PFSK-1 (cell line): ENCODE measurements around the gene KCNK3.

Experiments
- FOXP2 ChIP-seq: optimal IDR thresholded peaks from 2 replicates; pipeline ENCODE3; 2011; ENCODE audit warnings: borderline replicate concordance, control low read depth, inconsistent platforms; ENCODE audit not compliant: insufficient read depth; ENCODE audit errors: extremely low read length, extremely low read depth
- POLR2AphosphoS5 ChIP-seq: IDR thresholded peaks from 2 replicates; pipeline ENCODE4 v1.6.1; 2012; ENCODE audit warnings: low read depth, mild to moderate bottlenecking, control low read depth, low read length, moderate library complexity
- SIN3A ChIP-seq: IDR thresholded peaks from 2 replicates; pipeline ENCODE4 v1.6.1; 2012; ENCODE audit warnings: mild to moderate bottlenecking, low read length, moderate library complexity, borderline replicate concordance; ENCODE audit not compliant: insufficient read depth
- TAF1 ChIP-seq: IDR thresholded peaks from 2 replicates; pipeline ENCODE4 v1.6.1; 2012; ENCODE audit warnings: low read length, control low read depth, borderline replicate concordance; ENCODE audit not compliant: insufficient read depth
- TF ChIP-seq, protein P1 (sequence below), 2 experiments: IDR thresholded peaks; 2 replicates each; pipeline versions ENCODE4 v1.6.1 to v1.8.0; 2011 to 2012; ENCODE audit warnings: low read depth in 2 of 2, low read length in 2 of 2, control low read depth in 1 of 2, inconsistent platforms in 1 of 2, mild to moderate bottlenecking in 1 of 2, moderate library complexity in 1 of 2; ENCODE audit not compliant: insufficient read depth in 1 of 2

Gene KCNK3

DNA sequence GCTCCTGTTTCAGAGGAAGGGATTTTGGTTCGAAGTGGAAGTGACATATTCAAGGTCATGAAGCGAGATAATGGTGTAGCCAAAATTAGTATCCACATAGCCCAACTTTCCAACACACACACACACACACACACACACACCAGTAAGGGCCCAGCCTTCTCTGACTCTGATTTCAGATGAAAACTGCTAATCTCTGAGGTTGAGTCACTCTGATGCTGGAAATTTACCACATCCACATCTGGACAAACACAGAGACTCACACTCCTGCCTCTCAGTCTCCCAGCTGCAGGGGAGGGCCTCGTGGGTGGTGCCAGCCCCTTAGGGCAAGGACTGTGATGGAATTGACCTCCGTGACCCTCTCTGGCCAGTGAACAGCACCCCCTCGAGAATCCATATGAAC lies 42.6 kb downstream of the KCNK3 start:
- TF ChIP-seq POLR2AphosphoS5 (no peak), FOXP2 (no peak), SIN3A (no peak), TAF1 (no peak)
- TF ChIP-seq, protein P1, sequence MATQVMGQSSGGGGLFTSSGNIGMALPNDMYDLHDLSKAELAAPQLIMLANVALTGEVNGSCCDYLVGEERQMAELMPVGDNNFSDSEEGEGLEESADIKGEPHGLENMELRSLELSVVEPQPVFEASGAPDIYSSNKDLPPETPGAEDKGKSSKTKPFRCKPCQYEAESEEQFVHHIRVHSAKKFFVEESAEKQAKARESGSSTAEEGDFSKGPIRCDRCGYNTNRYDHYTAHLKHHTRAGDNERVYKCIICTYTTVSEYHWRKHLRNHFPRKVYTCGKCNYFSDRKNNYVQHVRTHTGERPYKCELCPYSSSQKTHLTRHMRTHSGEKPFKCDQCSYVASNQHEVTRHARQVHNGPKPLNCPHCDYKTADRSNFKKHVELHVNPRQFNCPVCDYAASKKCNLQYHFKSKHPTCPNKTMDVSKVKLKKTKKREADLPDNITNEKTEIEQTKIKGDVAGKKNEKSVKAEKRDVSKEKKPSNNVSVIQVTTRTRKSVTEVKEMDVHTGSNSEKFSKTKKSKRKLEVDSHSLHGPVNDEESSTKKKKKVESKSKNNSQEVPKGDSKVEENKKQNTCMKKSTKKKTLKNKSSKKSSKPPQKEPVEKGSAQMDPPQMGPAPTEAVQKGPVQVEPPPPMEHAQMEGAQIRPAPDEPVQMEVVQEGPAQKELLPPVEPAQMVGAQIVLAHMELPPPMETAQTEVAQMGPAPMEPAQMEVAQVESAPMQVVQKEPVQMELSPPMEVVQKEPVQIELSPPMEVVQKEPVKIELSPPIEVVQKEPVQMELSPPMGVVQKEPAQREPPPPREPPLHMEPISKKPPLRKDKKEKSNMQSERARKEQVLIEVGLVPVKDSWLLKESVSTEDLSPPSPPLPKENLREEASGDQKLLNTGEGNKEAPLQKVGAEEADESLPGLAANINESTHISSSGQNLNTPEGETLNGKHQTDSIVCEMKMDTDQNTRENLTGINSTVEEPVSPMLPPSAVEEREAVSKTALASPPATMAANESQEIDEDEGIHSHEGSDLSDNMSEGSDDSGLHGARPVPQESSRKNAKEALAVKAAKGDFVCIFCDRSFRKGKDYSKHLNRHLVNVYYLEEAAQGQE (IDR thresholded peaks at IDR 0.05; ENCODE audit: insufficient read depth in 1 of 2, low read depth in 2 of 2, low read length in 2 of 2), result no peak

GRCh38 chr2:26735883-26736588 lies 43.5 kb downstream of the KCNK3 start:
- no peak for TF ChIP-seq SIN3A
- no peak for TF ChIP-seq FOXP2
- TF ChIP-seq, protein P1 (IDR thresholded peaks at IDR 0.05; ENCODE audit: insufficient read depth in 1 of 2, low read depth in 2 of 2, low read length in 2 of 2), result no peak
- no peak for TF ChIP-seq TAF1
- TF ChIP-seq POLR2AphosphoS5, result no peak

- TF ChIP-seq TAF1, result no peak
- no peak for TF ChIP-seq FOXP2
- no peak for TF ChIP-seq SIN3A
- TF ChIP-seq POLR2AphosphoS5, result no peak
- TF ChIP-seq, protein P1 (IDR thresholded peaks at IDR 0.05; ENCODE audit: insufficient read depth in 1 of 2, low read depth in 2 of 2, low read length in 2 of 2), result no peak
Measured at GRCh38 chr2:26737221-26737620, 44.7 kb downstream of the KCNK3 start.

DNA sequence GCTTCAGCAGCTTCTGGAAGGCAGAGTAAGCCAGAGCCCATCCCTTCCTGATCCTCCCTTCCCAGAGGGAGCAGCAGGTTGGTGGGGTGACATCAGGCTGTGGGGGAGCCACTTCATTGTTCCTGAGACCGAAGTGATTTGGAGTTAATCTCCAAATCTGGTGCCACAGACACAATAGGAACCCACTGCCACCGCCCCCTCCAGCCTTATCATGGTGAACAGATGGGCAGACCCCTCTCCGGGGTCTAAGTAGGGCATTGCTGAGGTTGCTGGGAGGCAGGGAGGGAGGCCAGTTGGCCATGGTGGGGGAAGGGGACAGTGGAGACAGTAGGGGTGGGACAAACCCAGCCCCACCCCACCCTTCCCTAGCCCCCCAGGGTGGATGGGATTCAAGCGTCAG lies 46.0 kb downstream of the KCNK3 start:
- TF ChIP-seq SIN3A, result no peak
- TF ChIP-seq, protein P1 (IDR thresholded peaks at IDR 0.05; ENCODE audit: insufficient read depth in 1 of 2, low read depth in 2 of 2, low read length in 2 of 2), result no peak

DNA sequence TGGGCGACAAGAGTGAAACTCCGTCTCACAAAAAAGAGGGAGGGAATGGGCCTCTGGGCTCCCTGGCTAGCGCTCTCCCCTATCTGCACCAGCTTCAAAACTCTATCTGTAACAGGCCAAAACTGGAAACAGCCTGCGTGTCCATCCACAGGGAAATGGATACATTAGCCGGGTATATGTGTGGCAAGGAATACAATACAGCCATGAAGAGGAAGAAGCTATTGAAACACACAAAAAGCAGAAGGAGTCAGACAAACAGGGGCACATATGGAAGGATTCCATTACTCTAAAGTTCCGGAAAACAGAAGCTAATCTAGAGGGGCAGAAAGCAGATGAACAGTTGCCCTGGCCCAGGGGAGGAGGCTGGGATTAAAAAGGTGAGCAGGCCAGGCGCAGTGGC lies 47.0 kb downstream of the KCNK3 start:
- no peak for TF ChIP-seq TAF1
- TF ChIP-seq, protein P1 (IDR thresholded peaks at IDR 0.05; ENCODE audit: insufficient read depth in 1 of 2, low read depth in 2 of 2, low read length in 2 of 2), result no peak
- no peak for TF ChIP-seq POLR2AphosphoS5
- TF ChIP-seq SIN3A, result no peak
- no peak for TF ChIP-seq FOXP2
